T-helper 17 cell (primary cell): Measurements from ENCODE around the gene HEXIM2. TPM values are rescaled to one million over a fixed set of nuclear protein-coding genes. Genes with fewer than 3 reads are reported as not detected.

Experiments used
- ATAC-seq: fragments of 150-1000 bp; cut with Tn5 transposase; 2 replicates; pipeline ENCODE4 v1.10.0; 2021; ENCODE audit warnings: mild to moderate bottlenecking, moderate library complexity
- DNase-seq, 3 donors: peaks; one replicate each; pipeline versions ENCODE4 v3.0.0 to v3.0.0-alpha.2; 2020 to 2021
- H3K9me3 ChIP-seq: one replicate; pipeline ENCODE4 v1.7.0; 2013; ENCODE audit warnings: low read length, mild to moderate bottlenecking; ENCODE audit not compliant: control insufficient read depth, poor library complexity, severe bottlenecking
- H3K27ac Mint-ChIP-seq: one replicate; pipeline ENCODE4 v1.8.0; 2022; ENCODE audit warnings: mild to moderate bottlenecking, moderate library complexity, mixed read lengths
- H3K27me3 Mint-ChIP-seq: one replicate; pipeline ENCODE4 v1.8.0; 2022; ENCODE audit warnings: mixed read lengths
- H3K36me3 Mint-ChIP-seq: one replicate; pipeline ENCODE4 v1.8.0; 2022; ENCODE audit warnings: low read depth, mixed read lengths
- H3K4me1 Mint-ChIP-seq: one replicate; pipeline ENCODE4 v1.8.0; 2022; ENCODE audit warnings: mild to moderate bottlenecking, mixed read lengths
- H3K4me3 Mint-ChIP-seq: one replicate; pipeline ENCODE4 v1.8.0; 2022; ENCODE audit warnings: mild to moderate bottlenecking, moderate library complexity, mixed read lengths
- total RNA-seq, 4 donors: library from RNA in 2 of 4; stranded (reverse) in 2 of 4; gene quantifications; one replicate each; pipeline ENCODE4 v1.2.3 and lab custom pipeline; 2022 to 2026

Gene HEXIM2
- total RNA-seq, 2 donors from 2014 or later: 1.5 to 12.3 TPM

- H3K27me3 Mint-ChIP-seq: no peaks in the 10 kb centered on the region
- ATAC-seq: no peak
- peaks cover 11% of the 10 kb centered on the region for H3K4me1 Mint-ChIP-seq
- H3K9me3 ChIP-seq: no peaks in the 10 kb centered on the region
- H3K4me3 Mint-ChIP-seq: peak overlapping the region; percentile 90
- no peaks in the 10 kb centered on the region for H3K36me3 Mint-ChIP-seq
- DNase-seq: peak; percentile 33 to 51 (median 51)
- H3K27ac Mint-ChIP-seq: peak overlapping the region; percentile 54
Measured at GRCh38 chr17:45131616-45132319, 29.9 kb upstream of the HEXIM2 start.

- Mint-ChIP-seq H3K27ac (peak within 1 kb of the TSS; percentile 73), H3K4me1 (peaks cover 11% of the 10 kb centered on the region), H3K27me3 (no peaks in the 10 kb centered on the region), H3K4me3 (peak within 1 kb of the TSS; percentile 90), H3K36me3 (no peaks in the 10 kb centered on the region)
- H3K9me3 ChIP-seq: no peaks in the 10 kb centered on the region
- ATAC-seq (no peak), DNase-seq (peak in 1 of 3 donors; percentile 75)
Measured at GRCh38 chr17:45132320-45132571, 29.4 kb upstream of the HEXIM2 start, which contains the start of gene PLCD3. Gene PLCD3, minus strand, starts transcription at chr17:45132515. Its CDS starts 105 bp downstream, at chr17:45132410.

- Mint-ChIP-seq H3K4me3 (peak overlapping the region; percentile 90), H3K27me3 (no peaks in the 10 kb centered on the region), H3K27ac (peak overlapping the region; percentile 73), H3K36me3 (no peaks in the 10 kb centered on the region), H3K4me1 (peaks cover 11% of the 10 kb centered on the region)
- ATAC-seq (peak; percentile 52), DNase-seq (peak; percentile 46 to 70 (median 48))
- H3K9me3 ChIP-seq: no peaks in the 10 kb centered on the region
Measured at GRCh38 chr17:45132572-45133463, 28.9 kb upstream of the HEXIM2 start.

- peak; percentile 93 to 100 (median 94) for DNase-seq
- Mint-ChIP-seq H3K27ac (peak within 1 kb of the TSS; percentile 80), H3K36me3 (no peaks in the 10 kb centered on the region), H3K4me1 (peaks cover 13% of the 10 kb centered on the region), H3K4me3 (peak within 1 kb of the TSS; percentile 87), H3K27me3 (no peaks in the 10 kb centered on the region)
- no peaks in the 10 kb centered on the region for H3K9me3 ChIP-seq
- ATAC-seq: peak; percentile 89
Measured at GRCh38 chr17:45135192-45135977, 26.3 kb upstream of the HEXIM2 start, which contains the start of gene ACBD4. Gene ACBD4, plus strand, starts transcription at chr17:45135687. Its CDS starts 458 bp downstream, at chr17:45136145.

- DNase-seq: no peak
- ATAC-seq: no peak
- Mint-ChIP-seq H3K4me3 (peak overlapping the region; percentile 87), H3K27ac (peak overlapping the region; percentile 80), H3K4me1 (peaks cover 17% of the 10 kb centered on the region), H3K36me3 (no peaks in the 10 kb centered on the region), H3K27me3 (no peaks in the 10 kb centered on the region)
- no peaks in the 10 kb centered on the region for H3K9me3 ChIP-seq
Measured at GRCh38 chr17:45135978-45136791, 25.5 kb upstream of the HEXIM2 start.

- DNase-seq (no peak), ATAC-seq (no peak)
- H3K9me3 ChIP-seq: no peaks in the 10 kb centered on the region
- Mint-ChIP-seq H3K27me3 (no peaks in the 10 kb centered on the region), H3K4me1 (peaks cover 18% of the 10 kb centered on the region), H3K4me3 (peak overlapping the region; percentile 87), H3K36me3 (no peaks in the 10 kb centered on the region), H3K27ac (peak overlapping the region; percentile 80)
Measured at GRCh38 chr17:45136846-45137560, 24.7 kb upstream of the HEXIM2 start.

- no peaks in the 10 kb centered on the region for H3K9me3 ChIP-seq
- Mint-ChIP-seq H3K4me1 (peaks cover 18% of the 10 kb centered on the region), H3K27ac (no peak overlapping the region), H3K36me3 (no peaks in the 10 kb centered on the region), H3K4me3 (peak overlapping the region; percentile 39), H3K27me3 (no peaks in the 10 kb centered on the region)
- ATAC-seq (no peak), DNase-seq (no peak)
Measured at GRCh38 chr17:45137561-45138305, 23.9 kb upstream of the HEXIM2 start.

- peaks cover 16% of the 10 kb centered on the region for H3K4me1 Mint-ChIP-seq
- ATAC-seq (no peak), DNase-seq (no peak)
- no peak overlapping the region for H3K27ac Mint-ChIP-seq
- no peaks in the 10 kb centered on the region for H3K27me3 Mint-ChIP-seq
- H3K9me3 ChIP-seq: no peaks in the 10 kb centered on the region
- no peak overlapping the region for H3K4me3 Mint-ChIP-seq
- no peaks in the 10 kb centered on the region for H3K36me3 Mint-ChIP-seq
Measured at GRCh38 chr17:45138911-45139532, 22.7 kb upstream of the HEXIM2 start.

- ATAC-seq: no peak
- DNase-seq: no peak
- H3K27ac Mint-ChIP-seq: peak overlapping the region; percentile 43
- H3K9me3 ChIP-seq: no peaks in the 10 kb centered on the region
- no peaks in the 10 kb centered on the region for H3K36me3 Mint-ChIP-seq
- H3K4me3 Mint-ChIP-seq: no peak overlapping the region
- H3K27me3 Mint-ChIP-seq: no peaks in the 10 kb centered on the region
- H3K4me1 Mint-ChIP-seq: peaks cover 16% of the 10 kb centered on the region
Measured at GRCh38 chr17:45139533-45139920, 22.1 kb upstream of the HEXIM2 start.

- ATAC-seq (no peak), DNase-seq (no peak)
- H3K36me3 Mint-ChIP-seq: peaks cover under 1% of the 10 kb centered on the region
- no peaks in the 10 kb centered on the region for H3K9me3 ChIP-seq
- peak overlapping the region; percentile 58 for H3K4me3 Mint-ChIP-seq
- H3K27me3 Mint-ChIP-seq: peaks cover 5% of the 10 kb centered on the region
- peak overlapping the region; percentile 21 for H3K27ac Mint-ChIP-seq
- peaks cover 24% of the 10 kb centered on the region for H3K4me1 Mint-ChIP-seq
Measured at GRCh38 chr17:45143094-45143670, 18.5 kb upstream of the HEXIM2 start.

- peaks cover 4% of the 10 kb centered on the region for H3K36me3 Mint-ChIP-seq
- peaks cover 28% of the 10 kb centered on the region for H3K4me1 Mint-ChIP-seq
- peak overlapping the region; percentile 67 for H3K4me3 Mint-ChIP-seq
- peak overlapping the region; percentile 21 for H3K27ac Mint-ChIP-seq
- DNase-seq: no peak
- no peaks in the 10 kb centered on the region for H3K9me3 ChIP-seq
- H3K27me3 Mint-ChIP-seq: peaks cover 5% of the 10 kb centered on the region
- no peak for ATAC-seq
Measured at GRCh38 chr17:45143767-45144198, 17.9 kb upstream of the HEXIM2 start.
